ENCODE data around the gene STXBP1. TPM values are rescaled to one million over a fixed set of nuclear protein-coding genes. Genes with fewer than 3 reads are reported as not detected.

The STXBP1 gene
- total RNA-seq, 2 experiments from 2014 or later, result 17.4 to 17.8 TPM

DNA sequence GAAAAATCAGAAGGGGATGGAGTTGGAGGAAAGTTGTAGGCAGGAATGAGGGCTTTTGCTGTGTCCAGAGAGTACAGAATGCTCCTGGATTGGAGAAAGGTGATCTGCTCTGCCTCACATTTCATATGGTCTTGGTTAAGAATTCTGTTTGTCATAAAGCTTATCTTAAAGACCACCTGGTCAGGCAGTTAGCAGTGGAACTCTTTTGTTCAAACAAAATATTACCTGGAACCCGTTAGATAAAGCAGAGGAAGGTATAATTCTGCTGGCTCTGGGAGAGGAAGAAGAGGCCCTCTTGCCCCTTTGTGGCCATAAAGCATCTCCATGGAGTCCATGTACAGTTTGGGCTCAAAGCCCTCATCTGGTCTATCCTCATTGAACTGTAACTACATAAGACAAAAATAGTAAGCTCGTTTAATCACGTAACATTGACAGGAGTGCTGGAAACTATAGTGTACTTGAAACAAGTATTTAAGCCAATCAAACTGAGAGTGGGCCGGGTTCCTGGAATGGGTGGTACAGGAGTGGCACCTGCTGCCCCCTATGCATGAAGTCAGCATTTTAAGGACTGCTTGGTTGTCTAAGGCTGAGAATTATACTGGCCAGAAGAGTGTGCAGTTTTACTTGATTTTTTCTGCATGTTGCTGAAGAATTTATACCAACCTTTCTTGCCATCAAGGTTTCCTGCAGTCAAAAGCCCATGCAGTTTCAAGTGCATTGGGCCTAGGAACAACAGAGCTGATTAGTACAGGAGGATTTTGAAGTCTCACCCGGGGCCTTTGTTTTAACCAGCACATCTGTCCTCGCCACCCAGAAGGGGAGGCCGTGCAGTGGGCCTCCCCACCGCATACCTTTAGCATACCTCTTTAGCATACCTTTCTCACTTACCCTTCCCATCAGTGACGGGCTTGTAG is 39.9 kb downstream of the STXBP1 start:
- H3K4me3 Mint-ChIP-seq, result no peak overlapping the region
- CTCF ChIA-PET, result interaction anchor here (0.7 kb wide), 1 partner anchor 21 kb away, joined by 5 read pairs; no protein-coding TSS in a partner anchor
- H3K4me1 Mint-ChIP-seq (ENCODE audit: low read depth), result no peaks in the 10 kb centered on the region
- intact Hi-C loops (cut with micrococcal nuclease), result no loop called here
- H3K27ac Mint-ChIP-seq, result peak overlapping the region; percentile 6
- H3K36me3 Mint-ChIP-seq (ENCODE audit: low read depth), result no peaks in the 10 kb centered on the region
- no peak for DNase-seq
- H3K9me3 Mint-ChIP-seq, result no peaks in the 10 kb centered on the region
- H3K27me3 Mint-ChIP-seq (ENCODE audit: low read depth), result no peaks in the 10 kb centered on the region

DNA sequence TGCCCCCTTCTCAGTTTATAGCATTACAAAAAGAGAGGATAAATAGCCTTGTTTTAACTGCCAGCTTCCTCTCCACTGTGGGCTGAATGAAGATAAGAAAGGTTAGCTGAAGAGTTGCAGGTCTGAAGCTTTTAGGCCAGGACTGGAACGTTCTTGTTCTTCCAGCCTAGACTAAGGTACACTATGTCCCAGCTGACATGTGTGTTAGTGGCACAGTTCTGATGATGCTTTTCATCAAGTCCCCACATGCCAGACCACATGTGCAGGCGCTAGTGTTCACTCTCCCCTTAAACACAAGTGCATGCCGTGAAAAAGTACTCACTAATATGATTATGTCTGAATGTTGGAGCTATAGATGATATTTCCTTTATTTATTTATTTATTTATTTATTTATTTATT is 40.7 kb downstream of the STXBP1 start:
- Mint-ChIP-seq H3K27me3 (ENCODE audit: low read depth) (no peaks in the 10 kb centered on the region), H3K4me3 (no peak overlapping the region), H3K27ac (no peak overlapping the region), H3K9me3 (no peaks in the 10 kb centered on the region), H3K4me1 (ENCODE audit: low read depth) (no peaks in the 10 kb centered on the region), H3K36me3 (ENCODE audit: low read depth) (no peaks in the 10 kb centered on the region)
- intact Hi-C loops (cut with micrococcal nuclease), result no loop called here
- no peak for DNase-seq
- CTCF ChIA-PET, result interaction anchor here (0.6 to 0.7 kb wide), 2 partner anchors 22 to 114 kb away, joined by 3 to 5 read pairs; no protein-coding TSS in a partner anchor

DNA sequence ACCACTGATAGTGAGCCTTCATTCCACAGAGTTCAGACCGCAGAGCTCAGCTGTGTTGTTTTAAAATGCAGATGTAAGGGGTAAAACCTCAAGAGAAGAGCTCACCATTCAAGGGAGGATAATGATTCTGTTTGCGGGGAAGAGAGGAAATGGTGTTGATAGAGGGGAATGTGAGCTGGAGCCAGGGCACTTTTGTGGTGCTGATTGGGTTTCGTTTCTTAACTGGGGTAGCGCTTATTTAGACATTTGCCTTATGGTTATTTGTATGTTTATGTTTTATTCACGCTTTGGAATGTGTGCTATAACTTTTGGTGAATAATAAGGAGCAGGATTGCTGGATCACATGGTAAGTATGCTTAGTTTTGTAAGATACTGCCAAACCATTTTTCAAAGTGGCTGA is 42.5 kb downstream of the STXBP1 start:
- DNase-seq, result no peak
- CTCF ChIA-PET, result no interaction called here

DNA sequence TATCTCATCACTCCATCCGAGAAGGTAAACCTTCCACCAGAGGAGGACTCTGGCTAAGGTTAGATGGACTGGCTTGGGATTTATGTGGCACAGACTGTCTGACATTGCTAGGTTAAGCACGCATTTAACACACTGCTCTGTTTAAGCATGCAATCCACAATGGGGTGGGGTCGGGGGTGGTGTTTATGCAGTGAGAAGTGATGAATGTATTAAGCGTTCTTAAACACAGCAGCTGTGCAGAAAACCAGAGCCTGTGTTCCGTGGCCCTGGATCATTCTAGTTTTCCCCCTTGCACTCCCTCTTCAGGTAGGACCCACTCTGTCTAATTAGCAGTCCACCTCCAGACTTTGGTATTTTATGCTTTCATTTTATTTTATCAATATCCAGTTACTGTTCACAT is 46.4 kb downstream of the STXBP1 start:
- Mint-ChIP-seq H3K4me3 (no peak overlapping the region), H3K36me3 (ENCODE audit: low read depth) (no peaks in the 10 kb centered on the region), H3K4me1 (ENCODE audit: low read depth) (no peaks in the 10 kb centered on the region), H3K27me3 (ENCODE audit: low read depth) (no peaks in the 10 kb centered on the region), H3K27ac (no peak overlapping the region), H3K9me3 (no peaks in the 10 kb centered on the region)
- no peak for DNase-seq
- CTCF ChIA-PET, result no interaction called here
- intact Hi-C loops (cut with micrococcal nuclease), result no loop called here

More for the DNA sequence above, 42.5 kb downstream of the STXBP1 start:
- H3K4me3 Mint-ChIP-seq, result no peak overlapping the region
- intact Hi-C loops (cut with micrococcal nuclease), result no loop called here
- H3K9me3 Mint-ChIP-seq, result no peaks in the 10 kb centered on the region
- no peaks in the 10 kb centered on the region for H3K27me3 Mint-ChIP-seq (ENCODE audit: low read depth)
- H3K4me1 Mint-ChIP-seq (ENCODE audit: low read depth), result no peaks in the 10 kb centered on the region
- H3K27ac Mint-ChIP-seq, result no peak overlapping the region
- H3K36me3 Mint-ChIP-seq (ENCODE audit: low read depth), result no peaks in the 10 kb centered on the region

DNA sequence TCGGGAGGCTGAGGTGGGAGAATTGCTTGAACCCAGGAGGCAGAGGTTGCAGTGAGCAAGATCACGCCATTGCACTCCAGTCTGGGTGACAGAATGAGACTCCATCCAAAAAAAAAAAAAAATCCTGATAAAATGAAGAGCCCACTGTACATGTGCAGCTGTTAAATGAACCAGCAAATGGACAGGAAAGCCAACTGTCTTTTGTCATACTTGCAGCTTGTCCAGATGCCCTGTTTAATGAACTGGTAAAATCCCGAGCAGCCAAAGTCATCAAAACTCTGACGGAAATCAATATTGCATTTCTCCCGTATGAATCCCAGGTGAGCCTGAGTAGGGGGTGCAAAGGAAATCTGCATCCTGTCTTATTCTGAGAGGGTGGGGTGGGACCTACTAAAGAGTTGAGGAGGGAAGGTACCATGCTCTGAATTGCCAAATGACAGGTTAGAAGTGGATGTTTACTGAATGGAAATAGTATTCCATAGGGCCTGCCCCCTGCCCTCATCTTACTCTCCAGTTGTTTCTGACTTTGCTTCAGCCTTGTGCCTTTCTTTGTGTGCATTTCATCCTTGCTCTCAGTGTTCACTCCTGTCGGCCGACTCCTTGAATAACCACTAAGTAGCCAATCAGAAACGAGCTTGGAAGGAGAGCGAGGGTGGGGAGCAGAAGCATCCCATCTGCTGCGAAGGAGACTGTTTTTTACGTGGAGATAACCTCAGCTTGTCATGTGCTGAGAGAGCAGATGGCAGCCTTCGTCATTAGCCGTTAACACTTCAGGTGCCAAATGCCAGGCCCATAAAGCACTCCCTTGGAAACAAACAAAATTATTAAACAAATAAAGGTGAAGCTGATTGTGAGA is 49.0 kb downstream of the STXBP1 start:
- no peak for DNase-seq
- H3K4me1 Mint-ChIP-seq (ENCODE audit: low read depth), result no peaks in the 10 kb centered on the region
- H3K27me3 Mint-ChIP-seq (ENCODE audit: low read depth), result no peaks in the 10 kb centered on the region
- CTCF ChIA-PET, result no interaction called here
- no peak overlapping the region for H3K27ac Mint-ChIP-seq
- no peaks in the 10 kb centered on the region for H3K9me3 Mint-ChIP-seq
- H3K36me3 Mint-ChIP-seq (ENCODE audit: low read depth), result no peaks in the 10 kb centered on the region
- H3K4me3 Mint-ChIP-seq, result no peak overlapping the region
- intact Hi-C loops (cut with micrococcal nuclease), result no loop called here

DNA sequence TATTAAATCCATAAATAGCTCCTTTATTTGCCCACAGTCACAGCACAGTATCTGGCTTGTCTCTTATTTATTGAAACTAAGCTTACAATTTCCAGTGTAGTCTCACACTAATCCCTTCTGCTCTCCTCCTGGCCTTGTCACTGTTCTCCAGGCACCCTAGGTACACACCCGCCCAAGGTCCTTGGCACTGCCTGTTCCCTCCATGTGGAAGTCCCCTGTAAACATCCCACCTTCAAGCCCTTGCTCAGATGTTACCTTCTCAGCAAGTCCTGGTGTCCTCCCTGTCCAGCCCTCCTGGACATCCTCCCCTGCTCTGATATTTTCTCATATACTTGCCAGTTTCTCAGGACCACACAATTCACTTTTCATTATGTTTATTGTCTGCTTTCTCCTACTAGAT is 50.5 kb downstream of the STXBP1 start:
- H3K36me3 Mint-ChIP-seq (ENCODE audit: low read depth), result no peaks in the 10 kb centered on the region
- intact Hi-C loops (cut with micrococcal nuclease), result no loop called here
- H3K9me3 Mint-ChIP-seq, result no peaks in the 10 kb centered on the region
- no peak overlapping the region for H3K4me3 Mint-ChIP-seq
- no peaks in the 10 kb centered on the region for H3K27me3 Mint-ChIP-seq (ENCODE audit: low read depth)
- CTCF ChIA-PET, result no interaction called here
- no peak overlapping the region for H3K27ac Mint-ChIP-seq
- no peak for DNase-seq
- H3K4me1 Mint-ChIP-seq (ENCODE audit: low read depth), result no peaks in the 10 kb centered on the region

DNA sequence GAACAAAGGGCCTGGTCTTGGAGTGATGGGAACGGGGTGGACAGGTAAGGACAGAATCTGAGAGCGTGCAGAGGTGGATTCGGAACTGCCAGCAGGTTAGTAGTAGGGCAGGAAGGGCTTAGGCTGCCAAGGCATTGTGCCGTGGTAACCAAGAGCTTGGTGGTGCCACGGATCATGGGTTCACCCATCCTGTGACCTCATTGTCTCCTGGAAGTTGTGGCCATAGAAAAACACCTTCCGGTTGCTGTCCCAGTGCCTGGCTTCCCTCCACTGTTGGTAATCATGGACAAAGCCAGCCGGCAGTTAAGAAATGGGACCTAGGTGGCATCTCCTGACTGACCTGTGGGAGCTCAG is 52.2 kb downstream of the STXBP1 start:
- H3K27me3 Mint-ChIP-seq (ENCODE audit: low read depth), result no peaks in the 10 kb centered on the region
- H3K36me3 Mint-ChIP-seq (ENCODE audit: low read depth), result no peaks in the 10 kb centered on the region
- CTCF ChIA-PET, result interaction anchor here (0.9 kb wide), 1 partner anchor 26 kb away, joined by 3 read pairs; no protein-coding TSS in a partner anchor
- DNase-seq, result no peak
- intact Hi-C loops (cut with micrococcal nuclease), result no loop called here
- H3K4me3 Mint-ChIP-seq, result no peak overlapping the region
- no peaks in the 10 kb centered on the region for H3K9me3 Mint-ChIP-seq
- no peaks in the 10 kb centered on the region for H3K4me1 Mint-ChIP-seq (ENCODE audit: low read depth)
- no peak overlapping the region for H3K27ac Mint-ChIP-seq

DNA sequence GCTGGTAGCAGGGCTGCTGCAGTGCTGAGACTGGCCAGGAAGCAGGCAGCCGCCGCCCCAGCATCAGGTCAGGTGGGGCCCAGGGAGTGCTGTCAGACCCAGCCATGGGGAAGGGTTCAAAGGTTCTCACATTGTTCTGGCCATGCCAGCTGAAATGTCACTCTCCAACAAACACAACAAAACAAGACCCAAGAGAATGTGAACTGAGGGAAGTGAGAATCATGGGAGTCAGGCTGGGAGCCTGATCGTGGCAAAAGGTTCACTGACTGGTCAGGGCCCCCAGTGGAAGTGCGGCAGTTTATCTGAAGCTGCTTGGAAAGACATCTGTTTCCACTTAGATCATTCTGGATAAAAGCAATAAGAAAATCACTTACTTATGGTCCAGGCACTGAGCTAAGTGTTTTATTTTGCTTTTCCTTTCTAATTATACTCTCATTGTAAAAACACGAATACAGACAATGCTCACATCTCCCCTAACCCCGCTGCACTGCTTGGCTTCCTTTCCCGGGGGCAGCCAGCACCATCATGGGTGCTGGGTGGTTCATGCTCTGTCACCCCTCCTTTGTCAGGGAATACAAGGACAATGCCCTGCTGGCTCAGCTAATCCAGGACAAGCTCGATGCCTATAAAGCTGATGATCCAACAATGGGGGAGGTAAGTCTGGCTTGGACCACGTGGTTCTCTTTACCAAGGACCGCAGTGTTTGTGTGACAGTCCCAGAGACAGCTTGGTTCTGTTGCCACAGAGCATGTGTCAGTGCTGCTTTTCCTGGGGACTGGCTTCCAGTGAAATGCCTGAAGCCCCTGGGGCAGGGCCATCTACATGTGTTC is 52.8 kb downstream of the STXBP1 start:
- no peaks in the 10 kb centered on the region for H3K4me1 Mint-ChIP-seq (ENCODE audit: low read depth)
- no peaks in the 10 kb centered on the region for H3K9me3 Mint-ChIP-seq
- H3K27ac Mint-ChIP-seq, result no peak overlapping the region
- H3K27me3 Mint-ChIP-seq (ENCODE audit: low read depth), result no peaks in the 10 kb centered on the region
- intact Hi-C loops (cut with micrococcal nuclease), result no loop called here
- H3K36me3 Mint-ChIP-seq (ENCODE audit: low read depth), result no peaks in the 10 kb centered on the region
- H3K4me3 Mint-ChIP-seq, result no peak overlapping the region
- CTCF ChIA-PET, result interaction anchor here (0.9 kb wide), 1 partner anchor 25 kb away, joined by 3 read pairs; no protein-coding TSS in a partner anchor
- DNase-seq, result no peak

DNA sequence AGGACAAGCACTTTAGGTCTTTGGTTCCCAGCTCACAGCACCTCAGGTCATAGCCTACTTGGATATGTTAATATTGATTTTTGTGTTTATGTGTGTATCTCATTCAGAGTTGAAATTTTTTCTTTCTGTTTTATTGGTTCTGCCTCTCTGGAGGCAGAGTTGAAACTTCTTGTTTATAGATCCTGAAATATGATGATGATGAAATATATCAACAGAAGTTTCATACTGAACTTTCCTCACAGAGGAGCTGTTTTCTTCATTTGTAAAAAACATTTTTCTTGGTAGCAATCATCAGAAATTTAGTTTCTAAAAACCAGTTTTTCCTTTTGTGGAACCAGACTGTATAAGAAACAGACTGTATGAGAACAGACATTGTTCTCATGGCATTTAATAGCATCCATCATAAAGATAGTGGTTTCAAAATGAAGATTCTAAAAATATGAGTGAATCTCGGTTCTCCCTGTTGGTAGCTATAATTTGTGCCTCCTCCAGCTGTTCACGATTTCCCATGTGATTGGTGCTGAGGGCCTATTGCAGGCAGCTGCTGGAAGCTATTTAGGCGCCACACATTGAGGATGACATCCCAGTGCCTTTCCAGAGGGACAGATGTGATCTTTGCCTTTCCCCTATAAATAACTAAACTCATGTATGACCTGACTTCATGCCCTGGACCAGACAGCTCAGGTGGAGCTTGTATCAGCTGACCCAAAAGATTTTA is 55.2 kb downstream of the STXBP1 start:
- no peak overlapping the region for H3K27ac Mint-ChIP-seq
- H3K36me3 Mint-ChIP-seq (ENCODE audit: low read depth), result peaks cover 5% of the 10 kb centered on the region
- no peak for DNase-seq

DNA sequence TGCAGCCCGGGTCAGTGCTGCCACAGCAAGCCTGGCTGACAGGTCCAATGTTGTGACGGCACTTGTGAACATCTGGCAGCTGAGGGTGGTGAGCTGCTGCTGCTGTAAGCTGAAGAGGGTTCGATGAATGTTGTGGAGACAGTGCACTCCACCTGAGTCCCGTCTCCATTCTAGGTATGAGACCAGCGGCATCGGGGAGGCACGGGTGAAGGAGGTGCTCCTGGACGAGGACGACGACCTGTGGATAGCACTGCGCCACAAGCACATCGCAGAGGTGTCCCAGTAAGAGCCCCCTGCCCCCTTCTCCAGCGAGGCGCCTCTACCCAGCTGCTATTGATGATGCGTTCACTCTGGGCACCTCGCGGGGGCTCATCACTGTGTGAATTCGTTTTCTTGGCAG is 55.8 kb downstream of the STXBP1 start:
- no peak for DNase-seq
- H3K9me3 Mint-ChIP-seq, result no peaks in the 10 kb centered on the region
- no peaks in the 10 kb centered on the region for H3K27me3 Mint-ChIP-seq (ENCODE audit: low read depth)
- peaks cover 5% of the 10 kb centered on the region for H3K36me3 Mint-ChIP-seq (ENCODE audit: low read depth)
- H3K4me3 Mint-ChIP-seq, result no peak overlapping the region
- intact Hi-C loops (cut with micrococcal nuclease), result no loop called here
- H3K4me1 Mint-ChIP-seq (ENCODE audit: low read depth), result no peaks in the 10 kb centered on the region
- CTCF ChIA-PET, result interaction anchor here (0.8 kb wide), 1 partner anchor 79 kb away, joined by 3 read pairs; no protein-coding TSS in a partner anchor
- H3K27ac Mint-ChIP-seq, result no peak overlapping the region

More for the DNA sequence above, 55.2 kb downstream of the STXBP1 start:
- intact Hi-C loops (cut with micrococcal nuclease), result no loop called here
- Mint-ChIP-seq H3K9me3 (no peaks in the 10 kb centered on the region), H3K4me3 (no peak overlapping the region), H3K27me3 (ENCODE audit: low read depth) (no peaks in the 10 kb centered on the region), H3K4me1 (ENCODE audit: low read depth) (no peaks in the 10 kb centered on the region)
- CTCF ChIA-PET, result interaction anchor here (0.8 kb wide), 1 partner anchor 78 kb away, joined by 3 read pairs; no protein-coding TSS in a partner anchor

DNA sequence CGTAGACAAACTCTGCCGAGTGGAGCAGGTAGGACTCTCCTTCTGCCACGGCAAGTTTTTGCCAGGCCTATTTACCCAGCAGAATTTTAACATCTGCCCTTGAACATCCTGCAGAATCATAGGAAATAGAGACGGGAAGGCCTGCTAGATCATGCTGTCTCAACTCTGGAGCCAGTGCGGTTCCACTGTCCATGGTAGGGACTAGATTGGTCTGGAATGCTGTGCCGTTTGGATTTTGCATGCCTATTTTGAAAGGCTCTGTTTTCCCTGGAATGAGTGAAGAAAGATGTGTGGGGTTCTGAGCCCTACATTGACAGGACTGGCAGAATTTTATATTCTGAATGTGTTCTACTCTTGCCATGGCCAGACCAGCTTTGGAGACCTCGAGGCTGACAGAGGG is 61.2 kb downstream of the STXBP1 start:
- DNase-seq, result no peak
- no peak overlapping the region for H3K4me3 Mint-ChIP-seq
- no peaks in the 10 kb centered on the region for H3K27me3 Mint-ChIP-seq (ENCODE audit: low read depth)
- no peaks in the 10 kb centered on the region for H3K9me3 Mint-ChIP-seq
- CTCF ChIA-PET, result no interaction called here
- no peak overlapping the region for H3K27ac Mint-ChIP-seq
- intact Hi-C loops (cut with micrococcal nuclease), result no loop called here
- no peaks in the 10 kb centered on the region for H3K4me1 Mint-ChIP-seq (ENCODE audit: low read depth)
- peaks cover 6% of the 10 kb centered on the region for H3K36me3 Mint-ChIP-seq (ENCODE audit: low read depth)

All from activated naive CD4-positive, alpha-beta T cell treated with anti-CD3 and anti-CD28 coated beads for 36 hours (primary cell).